Measurements from ENCODE around the gene SMARCA2.

SMARCA2 gene

DNA sequence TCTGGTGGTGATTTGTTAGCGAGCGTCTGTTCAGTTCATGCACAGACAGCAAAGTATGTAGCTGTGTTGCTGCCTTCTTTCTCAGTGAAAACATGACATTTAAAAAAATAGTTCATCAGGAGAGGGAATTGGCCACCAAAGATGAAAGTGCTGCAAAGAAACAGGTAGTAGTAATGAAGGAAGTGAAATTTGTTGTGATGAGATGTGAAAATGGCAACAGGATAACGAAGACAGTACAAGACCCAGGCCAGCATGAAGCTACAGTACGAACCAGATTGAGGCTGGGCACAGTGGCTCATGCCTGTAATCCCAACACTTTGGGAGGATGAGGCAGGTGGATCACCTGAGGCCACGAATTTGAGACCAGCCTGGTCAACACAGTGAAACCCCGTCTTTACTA is 136.0 kb downstream of the SMARCA2 start:
- no peak for DNase-seq

DNA sequence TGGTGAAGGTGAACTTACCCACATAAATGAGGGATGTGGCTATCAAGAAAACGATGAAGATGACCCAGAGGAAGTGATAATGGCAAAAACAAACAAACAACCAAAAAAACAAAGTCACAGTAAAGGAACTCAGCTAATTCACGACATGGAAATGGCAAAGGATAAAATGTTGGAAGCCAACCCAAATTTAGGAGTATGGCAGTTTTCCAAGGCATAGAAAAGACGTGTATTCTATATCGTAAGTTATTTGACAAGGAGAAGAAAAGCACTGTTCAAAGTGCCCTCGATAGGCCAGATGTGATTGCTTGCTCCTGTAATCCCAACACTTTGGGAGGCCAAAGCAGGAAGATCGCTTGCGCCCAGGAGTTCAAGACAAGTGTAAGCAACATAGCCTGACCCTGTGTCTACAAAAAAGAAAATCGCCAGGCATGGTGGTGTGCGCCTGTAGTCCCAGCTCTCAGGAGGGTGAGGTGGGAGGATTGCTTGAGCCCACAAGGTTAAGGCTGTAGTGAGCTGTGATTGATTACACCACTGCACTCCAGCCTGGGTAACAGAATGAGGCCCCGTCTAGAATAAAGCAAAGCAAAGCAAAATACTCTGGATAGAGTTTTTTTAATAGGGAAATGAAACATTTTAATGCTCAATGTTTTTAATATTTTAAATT is 138.0 kb downstream of the SMARCA2 start:
- DNase-seq, result no peak

DNA sequence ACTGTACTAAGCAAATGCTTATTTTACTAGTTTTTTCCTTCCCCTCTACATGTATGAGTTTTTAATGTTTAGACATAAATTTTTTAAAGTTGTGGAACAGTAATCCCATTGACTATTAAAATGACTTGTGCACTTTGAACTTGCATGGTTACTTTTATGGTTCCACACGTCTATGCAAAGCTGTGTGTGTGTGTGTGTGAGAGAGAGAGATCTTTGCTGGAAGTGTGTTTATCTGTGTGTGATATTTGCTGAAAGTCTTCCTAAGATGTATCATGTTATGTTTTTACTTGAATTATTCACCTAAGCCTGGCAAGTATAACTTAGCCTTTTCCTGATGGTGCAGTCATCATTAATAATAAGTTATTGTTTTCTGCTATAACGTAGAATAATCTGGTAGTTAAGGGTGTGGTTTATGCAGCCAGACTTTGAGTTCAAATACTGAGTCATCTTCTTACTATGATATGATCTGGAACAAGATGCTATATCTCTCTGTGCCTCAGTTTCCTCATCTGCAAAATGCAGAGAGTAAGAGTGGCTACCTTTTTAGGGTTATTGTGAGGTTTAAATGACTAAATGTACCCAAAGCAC is 138.6 kb downstream of the SMARCA2 start:
- no peak for DNase-seq

DNA sequence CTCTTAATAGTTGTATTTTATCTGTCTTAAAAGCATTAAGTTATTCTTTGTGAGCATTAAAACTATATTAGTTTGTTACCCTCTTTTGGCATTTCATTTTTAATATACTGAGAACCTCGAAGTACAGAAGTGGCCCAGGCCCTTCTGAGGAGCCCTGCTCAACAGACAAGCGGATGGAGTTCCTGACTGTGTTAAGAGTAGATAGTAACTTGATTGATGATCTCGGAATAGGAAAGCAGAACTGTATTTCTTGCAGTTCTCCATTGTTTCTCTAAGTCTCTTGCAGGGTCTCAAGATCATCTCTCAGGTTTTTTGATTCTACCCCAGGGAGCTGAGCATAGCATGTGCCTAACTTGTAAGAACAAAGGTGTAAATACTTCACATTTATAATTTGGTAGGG is 139.6 kb downstream of the SMARCA2 start:
- no peak for DNase-seq

DNA sequence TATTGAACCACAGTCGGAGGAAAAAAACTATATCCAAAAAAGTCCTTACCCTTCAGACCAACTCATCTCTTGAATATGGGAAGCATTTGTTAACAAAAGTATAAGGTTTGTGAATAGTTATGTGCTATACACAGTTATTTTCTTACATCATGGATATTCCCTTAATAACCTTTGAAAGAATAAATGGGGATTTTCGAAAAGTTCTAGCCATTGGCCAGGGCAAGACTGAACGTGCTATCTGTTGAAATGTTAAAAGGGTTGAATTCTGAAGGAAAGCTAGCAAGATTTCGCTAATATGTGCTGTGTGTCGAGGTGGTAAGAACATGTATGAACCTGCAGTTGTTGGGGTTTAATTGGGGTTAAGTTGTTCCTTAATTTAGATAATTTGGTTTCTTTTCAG is 140.8 kb downstream of the SMARCA2 start:
- DNase-seq, result no peak

DNA sequence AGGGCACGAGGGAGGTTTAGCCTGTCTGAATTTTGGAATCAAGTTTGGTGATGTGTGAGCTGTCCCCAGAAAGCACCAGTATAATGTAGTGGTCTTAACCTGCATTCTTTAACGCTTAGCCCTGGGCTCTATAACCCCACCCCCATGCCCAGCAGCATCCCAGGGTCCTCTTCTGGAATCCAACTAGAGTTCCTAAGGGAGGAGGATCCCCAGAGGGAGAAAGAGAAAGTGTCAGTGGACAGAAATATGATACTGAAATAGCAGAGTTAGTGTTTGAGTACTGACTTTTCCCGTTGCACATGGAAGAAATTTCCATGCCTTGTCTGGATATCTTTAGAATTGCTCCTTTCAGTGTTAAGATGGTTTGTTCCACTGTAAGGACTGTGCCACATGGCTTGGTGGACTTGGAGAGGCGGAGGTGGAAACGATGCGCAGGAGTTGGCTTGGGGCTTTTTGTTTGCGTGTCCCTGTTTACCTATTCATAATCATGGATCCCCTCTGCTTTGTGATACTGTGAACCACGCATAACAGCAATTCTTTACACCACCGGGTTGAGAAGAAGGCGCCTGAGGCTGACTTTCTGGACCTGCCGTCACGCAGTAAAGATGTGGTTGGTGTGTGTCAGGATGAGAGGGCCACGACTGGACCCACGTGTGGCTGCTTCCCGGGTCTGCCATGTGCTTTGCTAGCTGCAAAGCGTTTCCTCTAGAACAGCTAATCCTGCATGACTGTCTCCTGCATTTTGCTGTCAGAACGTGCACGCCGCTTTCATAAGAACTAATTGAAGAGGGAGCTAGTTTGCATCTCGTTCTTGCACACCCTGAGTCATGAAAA is 142.3 kb downstream of the SMARCA2 start:
- peak; percentile 5 for DNase-seq

DNA sequence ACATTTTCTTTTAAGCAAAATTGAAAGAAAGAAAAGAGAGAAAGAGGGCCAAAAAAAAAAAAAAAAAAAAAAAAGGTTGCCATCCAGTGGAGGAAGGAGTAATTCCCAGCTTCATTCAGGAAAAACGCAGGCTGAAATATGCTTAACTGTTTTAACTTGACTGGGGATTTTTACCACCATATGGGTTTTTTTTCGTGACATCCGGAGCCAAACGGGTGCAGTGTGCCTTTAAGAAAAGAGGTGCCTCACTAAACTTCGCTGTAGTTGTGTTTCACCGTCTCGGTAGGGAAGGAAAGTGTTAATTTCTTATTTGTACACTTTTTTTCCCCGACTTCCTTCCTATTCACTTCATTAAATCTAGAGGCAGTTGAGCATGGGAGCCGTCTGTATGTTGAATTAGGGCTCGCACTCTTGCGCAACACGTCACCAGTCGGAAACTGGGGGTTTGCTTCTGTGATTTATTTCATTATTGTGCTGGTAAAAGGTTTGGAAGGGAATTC is 143.0 kb downstream of the SMARCA2 start:
- DNase-seq, result peak; percentile 15

DNA sequence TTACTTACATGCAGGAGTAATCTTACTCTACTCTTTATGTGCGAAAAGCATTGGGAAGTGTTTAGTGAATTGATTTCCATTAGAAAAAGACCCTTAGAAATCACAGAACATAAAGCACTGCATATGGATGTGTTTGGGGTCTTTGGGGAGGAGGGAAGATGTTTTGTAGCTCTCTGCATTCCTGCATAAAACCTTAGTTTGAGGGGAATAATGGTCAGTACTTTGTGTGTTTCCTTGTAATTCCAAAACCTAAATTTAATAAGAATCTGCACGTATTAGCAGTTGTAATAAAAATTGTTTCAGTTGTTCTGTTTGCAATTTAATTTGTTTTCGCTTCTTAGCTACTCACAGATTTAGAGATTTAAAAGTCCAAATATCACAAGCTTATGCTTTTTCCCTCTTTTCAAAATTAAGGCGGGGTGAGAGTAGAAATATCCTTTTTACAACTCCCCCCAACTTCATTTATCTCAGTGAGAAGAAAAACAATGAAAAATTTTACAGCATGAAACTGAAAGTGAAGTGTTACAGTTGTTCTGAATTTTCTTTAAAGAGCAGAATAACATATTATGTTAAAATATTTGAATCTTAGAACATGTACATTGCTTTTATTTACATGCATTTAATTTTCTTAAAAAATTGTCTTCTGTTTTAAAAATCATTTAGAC is 143.8 kb downstream of the SMARCA2 start:
- no peak for DNase-seq

DNA sequence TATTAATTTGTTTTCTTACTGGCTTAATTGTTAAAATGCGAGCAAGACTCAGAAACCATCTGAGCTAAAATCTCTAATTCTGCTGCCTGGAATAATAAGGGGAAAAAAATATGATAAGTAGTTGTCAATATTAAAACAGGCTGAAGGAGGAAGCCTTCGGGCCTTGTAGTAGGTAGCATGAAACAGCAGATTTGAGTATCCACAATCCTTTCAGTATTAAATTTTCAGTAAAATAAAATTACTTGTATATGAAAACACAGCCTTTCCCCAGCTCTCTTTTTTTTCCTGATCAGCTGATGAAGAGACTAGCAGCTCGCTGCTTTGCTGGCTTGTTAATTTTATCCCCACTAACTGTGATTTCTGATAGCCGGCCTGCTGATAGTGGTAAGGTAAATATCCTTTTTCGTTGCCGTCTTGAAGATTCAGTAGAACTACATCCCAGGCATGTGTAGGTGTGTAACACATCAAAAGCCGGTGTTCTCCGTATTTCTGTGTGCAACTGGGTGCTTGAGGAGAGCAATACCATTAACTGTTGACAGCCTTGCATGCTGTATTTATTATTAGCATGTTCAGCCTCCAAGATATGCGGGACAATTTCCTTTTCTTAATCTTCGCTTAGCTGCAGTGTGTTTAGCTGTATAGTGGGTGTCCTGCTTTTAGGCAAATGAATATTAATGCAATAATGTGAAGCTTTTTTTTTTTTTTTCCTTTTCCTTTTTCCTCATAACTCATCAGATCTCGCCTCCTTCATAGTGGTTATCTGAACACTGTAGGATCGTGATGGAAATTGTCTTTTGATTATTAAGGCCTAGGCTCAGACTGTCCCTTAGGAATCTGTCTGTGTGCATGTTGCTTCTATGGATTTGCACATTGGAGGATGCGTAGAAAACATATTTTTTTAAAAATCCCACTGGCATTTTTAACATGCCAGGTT is 144.6 kb downstream of the SMARCA2 start:
- no peak for DNase-seq

DNA sequence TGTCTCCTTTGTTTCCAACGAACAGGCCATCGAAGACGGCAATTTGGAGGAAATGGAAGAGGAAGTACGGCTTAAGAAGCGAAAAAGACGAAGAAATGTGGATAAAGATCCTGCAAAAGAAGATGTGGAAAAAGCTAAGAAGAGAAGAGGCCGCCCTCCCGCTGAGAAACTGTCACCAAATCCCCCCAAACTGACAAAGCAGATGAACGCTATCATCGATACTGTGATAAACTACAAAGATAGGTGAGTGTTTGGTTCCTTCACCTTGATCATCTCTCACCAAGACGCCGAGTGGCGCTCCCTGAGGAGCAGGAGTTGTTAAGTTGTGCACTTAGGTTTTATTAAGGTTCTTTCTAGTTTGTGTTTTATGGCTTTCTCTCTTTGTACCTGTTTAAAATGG is 146.5 kb downstream of the SMARCA2 start:
- DNase-seq, result no peak

DNA sequence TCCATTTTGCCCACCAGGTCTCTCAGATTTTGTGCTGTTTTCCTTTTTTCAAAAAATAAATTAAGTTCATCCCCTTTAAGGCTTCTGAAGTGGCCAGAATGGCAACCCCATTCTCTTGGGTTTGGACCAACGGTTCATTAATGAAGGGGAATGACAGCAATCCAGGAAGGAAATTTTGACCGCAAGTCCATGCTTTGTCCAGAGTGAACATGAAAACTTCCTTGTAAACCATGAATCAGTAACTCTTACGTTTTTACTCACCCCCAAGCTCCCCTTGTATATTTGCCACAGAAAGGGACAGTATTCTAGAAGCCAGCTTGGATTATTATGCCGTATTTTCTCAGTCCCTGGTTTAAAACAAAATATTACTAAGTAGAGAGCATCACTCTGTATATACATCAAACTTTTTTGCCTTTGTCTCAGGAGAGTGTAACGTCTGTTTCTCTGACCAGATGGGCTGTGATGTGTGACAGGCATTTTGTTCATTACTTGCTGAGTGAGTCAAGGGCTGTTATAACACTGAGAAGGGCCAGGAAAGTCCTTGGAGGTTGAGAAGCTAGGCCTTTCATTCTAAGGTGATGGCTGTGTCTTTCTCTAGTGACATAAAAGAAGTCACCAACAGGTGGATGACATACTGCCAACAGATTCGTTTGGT is 148.2 kb downstream of the SMARCA2 start:
- DNase-seq, result no peak

DNA sequence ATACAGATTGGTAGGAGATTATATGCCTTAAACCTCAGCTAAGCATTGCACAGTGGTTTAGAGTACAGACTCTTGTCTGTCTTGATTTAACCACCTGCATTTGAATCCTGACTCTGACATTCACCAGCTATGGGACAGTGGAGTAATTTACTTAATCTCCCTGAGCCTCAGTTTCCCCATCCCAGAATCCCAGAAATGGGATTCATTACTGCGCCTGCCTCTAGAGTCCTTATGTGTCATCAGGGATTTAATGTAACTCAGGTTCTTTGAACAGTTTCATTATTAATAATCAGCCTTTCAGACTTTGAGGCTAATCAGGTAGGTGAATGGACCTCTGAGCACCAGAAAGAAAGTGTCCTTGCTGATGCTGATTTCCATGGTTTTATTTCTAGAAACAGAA is 149.1 kb downstream of the SMARCA2 start:
- no peak for DNase-seq

DNA sequence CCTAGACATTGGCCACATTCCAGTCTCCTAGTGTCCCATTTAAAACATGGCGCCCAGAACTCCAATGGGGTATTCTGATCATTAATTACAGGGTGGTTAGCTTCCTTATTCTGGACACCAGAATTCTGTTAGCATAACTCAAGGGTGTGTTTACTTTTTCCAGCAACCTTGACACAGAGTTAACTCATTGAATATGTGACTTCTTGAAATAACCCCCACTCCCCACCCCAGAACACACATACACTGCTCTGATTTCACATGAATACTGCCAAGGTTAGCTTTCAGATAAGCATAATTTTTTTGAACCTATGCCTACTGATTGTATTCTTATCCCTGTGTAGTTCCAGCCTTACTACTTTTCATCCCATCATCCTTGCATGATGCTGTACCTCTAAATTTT is 151.1 kb downstream of the SMARCA2 start:
- no peak for DNase-seq

DNA sequence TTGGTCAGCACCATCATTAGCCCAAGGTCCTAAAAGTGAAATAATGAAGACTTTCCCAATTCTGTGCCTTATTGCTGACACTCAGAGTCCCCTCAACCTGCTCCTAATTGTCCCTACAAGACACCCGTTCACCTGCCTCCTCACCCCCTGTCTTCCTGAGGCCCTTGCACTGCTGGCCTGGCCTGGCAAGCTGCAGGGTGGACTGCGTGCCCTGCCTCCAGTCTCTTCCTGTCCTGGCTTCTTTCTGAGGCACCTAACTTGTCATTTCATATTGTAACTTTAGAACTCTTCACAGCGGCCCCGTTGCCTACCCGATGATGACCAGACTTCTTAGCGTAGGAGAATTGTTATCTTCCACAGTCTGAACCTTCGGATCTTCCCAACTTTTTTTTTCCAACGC is 153.9 kb downstream of the SMARCA2 start:
- no peak for DNase-seq

DNA sequence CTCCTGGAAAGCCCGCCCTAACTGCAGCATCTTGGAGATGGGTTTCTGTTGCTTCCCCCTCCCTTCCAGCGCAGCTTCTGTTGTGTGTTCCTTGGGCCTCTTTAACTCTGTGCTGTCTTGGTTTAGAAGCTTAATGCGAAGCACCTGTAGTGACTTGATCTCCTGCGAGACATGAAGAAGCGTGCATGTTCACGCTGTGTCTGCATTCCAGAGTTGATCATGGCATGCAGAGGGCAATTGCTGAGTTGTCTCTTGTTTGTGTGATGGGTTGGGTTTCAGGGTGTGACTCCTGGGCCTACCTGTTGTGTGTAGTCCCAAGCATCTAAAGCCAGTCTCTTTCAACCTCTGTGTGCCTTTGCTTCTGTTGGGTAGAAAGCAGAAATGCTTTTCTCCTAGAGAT is 155.6 kb downstream of the SMARCA2 start:
- DNase-seq, result no peak

DNA sequence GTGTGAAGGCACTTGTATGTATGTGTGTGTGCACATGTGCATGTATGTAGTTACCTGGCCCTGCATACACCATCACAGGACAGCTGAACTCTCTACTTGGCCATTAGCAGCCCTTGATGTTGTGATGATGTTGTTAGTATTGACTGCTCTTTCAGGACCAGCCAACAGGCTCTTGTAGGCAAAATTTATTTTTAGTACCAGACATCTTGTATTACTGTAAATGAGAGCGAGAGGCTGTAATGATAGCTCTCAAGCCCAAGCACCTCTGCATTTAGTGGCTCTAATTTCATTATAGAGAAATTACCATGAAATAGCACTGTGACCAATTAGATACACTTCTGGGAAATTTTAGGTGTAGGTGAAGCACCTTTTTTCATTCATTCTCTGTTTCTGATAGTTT is 158.0 kb downstream of the SMARCA2 start:
- no peak for DNase-seq

DNA sequence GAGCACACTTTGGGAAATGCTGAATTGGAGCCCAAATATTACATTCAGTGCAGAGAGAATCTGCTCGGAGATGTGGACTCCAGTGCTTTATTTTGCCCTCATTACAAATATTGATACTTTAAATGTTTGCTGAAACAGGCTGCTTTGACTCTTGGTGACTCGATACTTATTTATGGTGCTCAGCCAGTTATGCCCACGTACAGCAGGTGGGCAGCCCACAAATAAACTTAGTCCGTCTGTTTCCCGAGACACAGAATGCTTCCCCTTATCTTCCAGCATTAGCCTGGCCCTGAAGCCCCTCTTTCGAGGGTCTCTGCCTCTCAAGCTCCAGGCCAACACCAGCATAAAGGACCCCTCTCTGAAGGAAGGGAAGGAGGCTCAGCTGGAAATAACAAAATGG is 158.7 kb downstream of the SMARCA2 start:
- DNase-seq, result no peak

DNA sequence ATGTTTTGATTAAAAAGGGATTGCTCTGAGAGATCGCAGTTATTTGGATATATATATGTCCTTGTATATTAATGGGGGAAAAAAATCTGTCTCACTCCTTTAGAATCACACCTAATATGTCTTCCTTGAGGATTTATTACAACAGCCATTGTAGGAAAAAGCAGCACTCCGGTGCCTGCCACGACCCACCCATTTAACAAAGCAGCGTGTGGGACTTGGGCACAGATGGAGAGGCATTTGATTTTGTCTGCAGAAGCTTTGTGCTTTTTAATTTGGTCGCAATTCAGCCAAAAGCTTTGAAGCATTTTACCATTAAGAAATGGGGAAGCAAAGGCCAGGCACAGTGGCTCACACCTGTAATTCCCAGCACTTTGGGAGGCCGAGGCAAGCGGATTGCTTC is 159.2 kb downstream of the SMARCA2 start:
- no peak for DNase-seq

DNA sequence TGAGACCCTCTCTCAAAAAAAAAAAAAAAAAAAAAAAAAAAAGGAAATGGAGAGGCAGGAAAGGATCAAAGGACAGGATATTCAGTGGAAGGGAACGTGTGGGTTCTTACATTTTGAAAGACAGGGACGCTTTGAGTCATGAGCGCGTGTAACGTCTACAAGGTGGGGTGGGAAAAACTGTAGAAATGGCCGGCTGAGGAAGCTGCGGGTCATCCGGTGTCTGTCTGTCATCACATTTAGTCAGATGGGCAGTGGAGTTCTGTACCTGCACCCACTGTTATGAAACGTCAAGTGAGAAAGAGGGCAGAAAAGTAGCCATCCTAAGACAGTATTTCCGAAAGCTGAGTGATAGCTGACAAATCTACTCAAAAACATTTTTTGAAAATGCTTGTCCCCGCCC is 159.8 kb downstream of the SMARCA2 start:
- no peak for DNase-seq

DNA sequence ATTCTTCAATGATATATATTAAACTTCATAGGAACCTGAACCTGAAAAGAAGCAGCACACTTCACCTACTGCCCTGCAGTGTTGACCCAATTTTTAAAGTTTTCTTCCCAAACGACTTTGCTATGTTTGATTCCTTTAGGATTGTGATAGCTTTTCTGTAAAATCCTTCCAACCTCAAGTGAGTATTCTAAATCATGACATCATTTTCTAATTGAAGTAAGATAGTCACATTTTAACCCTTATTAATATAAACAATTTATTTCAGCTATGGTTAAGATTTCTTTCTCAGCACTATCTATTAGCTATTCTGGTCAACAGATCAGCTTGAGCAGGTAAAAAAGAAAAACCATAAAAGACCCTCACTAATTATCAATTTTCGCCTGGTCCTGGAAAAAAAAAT is 162.0 kb downstream of the SMARCA2 start:
- no peak for DNase-seq

DNA sequence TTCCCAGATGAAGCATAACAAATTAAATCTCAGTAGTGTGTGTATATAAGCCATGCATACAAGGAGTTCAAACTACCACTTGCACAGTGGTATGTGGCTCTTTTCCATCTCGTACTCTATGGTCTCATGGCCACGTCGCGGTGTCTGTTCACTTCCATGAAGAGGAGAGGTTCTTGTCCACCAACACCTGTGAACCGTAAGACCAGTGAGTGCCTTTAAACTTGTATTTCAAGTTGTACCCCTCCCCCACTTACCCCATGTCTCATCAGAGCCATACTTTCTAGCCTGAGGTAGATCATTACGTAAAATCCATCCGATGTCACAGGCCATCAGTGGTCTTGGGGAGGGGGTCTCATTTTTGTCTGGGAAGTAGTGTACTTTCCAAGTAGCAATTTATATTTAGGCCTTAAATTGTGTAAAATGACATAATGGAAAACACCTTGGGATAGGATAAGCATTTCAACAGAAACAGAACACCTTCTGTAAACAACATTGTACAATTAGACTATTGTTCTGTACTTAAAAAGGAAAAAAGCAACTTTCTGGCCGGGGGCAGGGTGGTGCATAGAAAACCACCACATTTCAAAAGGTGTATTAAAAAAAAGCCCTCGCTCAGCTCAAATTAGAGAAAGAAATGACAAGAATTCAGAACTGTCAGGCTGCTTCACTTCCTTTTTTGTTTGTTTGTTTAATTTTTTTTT is 163.0 kb downstream of the SMARCA2 start:
- no peak for DNase-seq
